ENCODE data around the gene KLF12. TPM values are rescaled to one million over a fixed set of nuclear protein-coding genes. Genes with fewer than 3 reads are reported as not detected.

Gene KLF12
- total RNA-seq, 1 experiment from 2014 or later, result 9.7 TPM

DNA sequence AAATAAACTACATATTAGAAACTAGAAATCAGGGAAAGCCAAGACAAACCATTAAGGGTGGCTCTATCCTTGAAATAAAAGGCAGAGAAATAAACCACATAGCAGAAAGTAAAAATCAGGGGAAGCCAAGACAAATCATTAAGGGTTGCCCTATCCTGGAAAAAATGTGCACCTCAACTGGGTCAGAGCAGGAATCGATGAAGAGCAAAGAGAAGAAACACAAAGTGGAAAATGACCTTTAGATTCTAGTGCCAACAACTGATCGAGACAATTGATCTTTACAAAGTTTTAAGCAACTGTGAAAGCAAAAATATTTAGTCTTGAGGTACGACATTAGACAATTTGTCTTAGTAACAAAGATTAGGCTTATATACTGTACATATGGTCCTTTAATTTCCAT is 26.6 kb downstream of the KLF12 start:
- no peak overlapping the region for H3K18ac ChIP-seq (ENCODE audit: insufficient read length, low read depth, low read length)
- H3K79me2 ChIP-seq (ENCODE audit: insufficient read depth, low read length), result 0 out of 2 replicates have a peak, but pooled peaks cover 2% of the 10 kb centered on the region
- no peak overlapping the region for H3K9ac ChIP-seq (ENCODE audit: extremely low read depth, insufficient read length, low read length)
- H4K20me1 ChIP-seq (ENCODE audit: control insufficient read depth, insufficient read depth, insufficient read length), result no peaks in the 10 kb centered on the region
- Mint-ChIP-seq H3K27ac (no peak overlapping the region), H3K36me3 (ENCODE audit: insufficient read depth in 1 of 3, low read depth in 3 of 3) (peaks cover 0 to 4% (median 2%) of the 10 kb centered on the region in 3 experiments; a peak in 2 of 7 replicates), H3K4me3 (no peak overlapping the region), H3K4me1 (peaks cover under 1 to 2% of the 10 kb centered on the region in 2 experiments), H3K27me3 (ENCODE audit: low read depth) (no peaks in the 10 kb centered on the region), H3K9me3 (no peaks in the 10 kb centered on the region; a peak in 1 of 5 replicates)
- no peaks in the 10 kb centered on the region for H3K9me3 ChIP-seq (ENCODE audit: control insufficient read depth, low read depth, low read length)
- no peaks in the 10 kb centered on the region for H3K79me1 ChIP-seq (ENCODE audit: insufficient read depth, low read depth, low read length, poor library complexity, severe bottlenecking)
- no peaks in the 10 kb centered on the region for H3K27me3 ChIP-seq (ENCODE audit: insufficient read depth, low read length)
- no peak overlapping the region for H2BK120ac ChIP-seq (ENCODE audit: low read depth, low read length, poor library complexity, severe bottlenecking)
- no peak for DNase-seq
- no peak overlapping the region for H2AK5ac ChIP-seq (ENCODE audit: insufficient read length, low read length)
- no peak overlapping the region for H2AFZ ChIP-seq (ENCODE audit: low read length)
- H4K8ac ChIP-seq (replicated peaks; ENCODE audit: insufficient read length, low read depth, low read length), result no peak overlapping the region
- H3K4ac ChIP-seq (ENCODE audit: low read depth, low read length), result no peak overlapping the region
- no CpG with 5 or more reads among the region's 3 CpGs for WGBS (ENCODE audit: extremely low coverage, insufficient read length, low lambda C conversion rate)
- H3K23ac ChIP-seq (ENCODE audit: insufficient read length, low read depth, low read length), result no peak overlapping the region
- H4K91ac ChIP-seq (ENCODE audit: insufficient read length, low read depth, low read length), result no peak overlapping the region
- no peak overlapping the region for H2BK5ac ChIP-seq (ENCODE audit: insufficient read length, low read length)
- no peak overlapping the region for H3T11ph ChIP-seq (ENCODE audit: low read length)
- no peaks in the 10 kb centered on the region for H3K23me2 ChIP-seq (ENCODE audit: insufficient read length, low read depth, low read length, poor library complexity, severe bottlenecking)
- no peak overlapping the region for H3K27ac ChIP-seq (ENCODE audit: insufficient read length, low read depth, low read length)
- no peaks in the 10 kb centered on the region for H3K4me1 ChIP-seq (ENCODE audit: insufficient read depth, low read length)
- H2BK15ac ChIP-seq (ENCODE audit: low read depth, low read length), result no peak overlapping the region
- H4K5ac ChIP-seq (ENCODE audit: insufficient read length, low read depth, low read length), result no peak overlapping the region
- TF ChIP-seq CTCF (conservative IDR thresholded peaks at IDR 0.05), result no peak
- no peak overlapping the region for H3K14ac ChIP-seq (ENCODE audit: insufficient read depth, low read length)
- no peak overlapping the region for H3K56ac ChIP-seq (ENCODE audit: insufficient read length, low read depth, low read length)
- H2BK20ac ChIP-seq (ENCODE audit: low read depth, low read length, poor library complexity, severe bottlenecking), result no peak overlapping the region
- no peak overlapping the region for H3K4me2 ChIP-seq (ENCODE audit: insufficient read depth, insufficient read length, low read length)
- H2BK12ac ChIP-seq (ENCODE audit: insufficient read length, low read depth, low read length), result no peak overlapping the region

Data from H9 (cell line).